Occipital lobe (tissue), 2 donors: Measurements from ENCODE around the gene DIS3L2. TPM values are rescaled to one million over a fixed set of nuclear protein-coding genes. Genes with fewer than 3 reads are reported as not detected.
"Not testable (repeated sequence)": the region's sequence is repeated elsewhere in the genome, so short reads cannot be mapped to it uniquely, and the experiment has no call there.

Experiments
- DNase-seq: peaks from one replicate; lab custom pipeline; 2025; lab: John Stamatoyannopoulos, UW
- total RNA-seq: library from RNA; depleted of rRNA; stranded (reverse); fragments of >200 nt; gene quantifications from one replicate; pipeline ENCODE4 v1.2.3, GENCODE V29; 2014

The DIS3L2 gene
- total RNA-seq, 1 donor from 2014 or later: 37.6 TPM

DNA sequence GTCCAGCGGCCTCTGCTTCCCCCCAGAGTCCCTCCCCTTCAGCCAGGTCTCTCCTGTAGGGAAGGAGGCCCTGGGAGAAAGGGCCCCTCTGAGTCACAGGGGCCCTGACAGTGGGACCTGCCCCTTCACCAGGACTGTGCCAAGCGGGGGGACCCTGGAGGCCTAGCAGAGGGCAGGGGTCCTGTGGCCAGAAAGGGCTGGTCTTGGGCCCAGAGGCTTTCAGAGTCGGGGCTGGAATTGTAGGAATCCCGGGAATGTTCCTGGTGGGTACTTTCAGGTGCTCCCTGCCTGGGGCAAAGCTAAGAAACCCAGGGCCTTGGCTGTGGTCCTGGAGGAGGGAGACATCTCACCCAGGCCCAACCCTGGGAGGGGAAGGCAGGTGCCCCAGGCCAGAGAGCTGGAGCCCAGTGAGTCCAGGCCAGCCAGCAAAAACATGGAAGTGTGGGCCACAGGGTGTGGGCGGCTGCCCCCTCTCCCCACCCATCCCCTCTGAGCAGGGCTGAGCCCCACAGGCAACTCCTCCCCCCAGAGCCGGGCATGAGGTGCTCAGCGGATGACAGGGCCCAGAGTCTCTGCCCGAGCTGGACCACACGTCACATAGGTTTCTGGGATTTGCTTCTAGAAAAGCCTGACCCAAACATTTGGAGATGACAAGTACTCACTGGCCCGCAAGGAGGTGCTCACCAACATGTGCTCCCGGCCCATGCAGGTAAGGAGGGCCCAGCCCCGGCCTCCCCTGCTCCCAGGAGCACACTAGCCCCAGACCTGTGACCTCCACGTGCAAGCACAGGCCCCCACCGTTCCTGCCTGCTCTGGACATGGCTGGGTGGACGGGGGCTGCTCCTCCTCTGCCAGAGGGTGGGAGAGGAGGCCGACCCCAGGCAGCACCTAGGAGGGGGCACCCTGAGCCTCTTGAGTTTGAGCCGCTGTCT, 368.8 kb downstream of the DIS3L2 start:
- DNase-seq: no peak

GRCh38 chr2:232331061-232331460, 369.5 kb downstream of the DIS3L2 start:
- DNase-seq: not testable (repeated sequence)

GRCh38 chr2:232331641-232332040, 370.1 kb downstream of the DIS3L2 start:
- DNase-seq: not testable (repeated sequence)

DNA sequence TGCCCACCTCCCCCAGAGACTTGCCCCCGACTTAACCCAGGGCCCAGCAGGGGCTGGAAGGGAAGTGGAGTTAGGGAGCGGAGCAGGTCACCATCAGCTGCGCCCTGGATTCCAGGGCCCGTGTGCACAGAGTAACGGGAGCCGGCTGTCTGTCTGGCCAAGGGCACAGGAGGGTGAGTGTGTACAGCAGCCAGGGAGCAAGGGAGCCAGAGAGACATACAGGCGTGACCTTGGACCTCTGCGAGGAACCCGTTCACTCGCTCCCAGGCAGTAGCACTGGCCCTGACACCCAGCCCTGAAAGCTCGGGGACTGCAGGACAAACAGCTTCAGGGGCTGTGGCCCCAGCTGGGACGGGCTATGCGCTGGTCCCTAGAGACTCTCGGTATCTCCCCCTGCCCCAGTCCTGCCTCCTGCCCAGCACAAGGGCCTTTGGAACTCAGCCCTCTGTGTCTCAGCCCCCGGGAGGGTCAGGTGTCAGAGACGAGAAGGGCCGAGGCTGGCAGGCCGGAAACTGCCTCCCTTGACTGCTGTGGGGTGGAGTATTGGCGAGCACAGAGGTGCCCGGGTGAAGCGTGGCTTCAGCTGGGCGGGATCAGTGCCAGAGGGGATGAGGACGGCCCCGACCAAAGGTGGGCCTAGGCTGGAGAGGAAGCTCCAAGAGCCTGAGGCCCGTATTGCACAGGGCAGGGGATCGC, 370.9 kb downstream of the DIS3L2 start:
- not testable (repeated sequence) for DNase-seq

DNA sequence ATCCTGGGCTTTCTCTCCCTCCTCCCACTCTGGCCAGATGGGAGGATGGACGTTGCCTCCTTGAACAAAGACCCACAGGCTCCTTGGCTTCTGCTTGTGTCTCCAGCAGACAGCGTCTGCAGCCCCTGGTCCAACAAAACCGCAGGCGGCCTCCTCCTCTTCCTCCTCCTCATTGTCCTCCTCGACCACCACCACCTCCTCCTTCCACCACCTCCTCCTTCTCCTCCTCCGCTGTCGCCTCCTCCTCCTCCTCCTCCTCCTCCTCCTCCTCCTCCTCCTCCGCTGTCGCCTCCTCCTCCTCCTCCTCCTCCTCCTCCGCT, 371.4 kb downstream of the DIS3L2 start:
- DNase-seq: no peak

- no peak for DNase-seq
Observed at GRCh38 chr2:232333361-232334135, 372.0 kb downstream of the DIS3L2 start.

DNA sequence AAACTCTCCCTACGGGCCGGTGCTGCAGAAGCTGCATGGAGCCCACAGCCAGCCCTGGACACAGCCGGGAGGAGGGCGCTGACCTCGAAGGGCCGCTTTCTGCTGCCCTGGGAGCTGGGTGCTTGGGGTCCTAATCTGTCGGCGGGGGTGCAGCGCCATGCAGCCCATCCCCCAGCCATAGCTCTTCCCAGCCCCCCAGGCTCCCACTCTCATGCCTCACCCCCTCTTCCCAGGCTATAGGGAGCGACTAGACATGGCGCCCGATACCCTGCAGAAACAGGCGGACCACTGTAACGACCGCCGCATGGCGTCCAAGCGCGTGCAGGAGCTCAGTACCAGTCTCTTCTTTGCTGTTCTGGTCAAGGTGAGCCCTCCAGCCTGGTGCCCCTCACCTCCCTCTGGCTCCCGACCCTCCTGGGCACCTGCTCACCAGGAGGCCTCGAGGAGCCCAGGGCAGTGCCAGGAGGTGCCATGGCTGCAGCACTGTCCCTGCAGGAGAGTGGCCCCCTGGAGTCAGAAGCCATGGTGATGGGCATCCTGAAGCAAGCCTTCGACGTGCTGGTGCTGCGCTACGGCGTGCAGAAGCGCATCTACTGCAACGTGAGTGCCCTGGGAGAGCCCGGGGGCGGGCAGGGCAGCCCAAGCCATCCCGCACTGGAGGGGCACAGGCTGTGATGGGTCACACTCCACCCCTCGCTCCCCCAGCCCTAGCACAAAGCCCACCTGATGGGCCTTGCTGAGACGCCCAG, 372.8 kb downstream of the DIS3L2 start:
- not testable (repeated sequence) for DNase-seq

- DNase-seq: not testable (repeated sequence)
Observed at GRCh38 chr2:232334885-232335205, 373.3 kb downstream of the DIS3L2 start.

DNA sequence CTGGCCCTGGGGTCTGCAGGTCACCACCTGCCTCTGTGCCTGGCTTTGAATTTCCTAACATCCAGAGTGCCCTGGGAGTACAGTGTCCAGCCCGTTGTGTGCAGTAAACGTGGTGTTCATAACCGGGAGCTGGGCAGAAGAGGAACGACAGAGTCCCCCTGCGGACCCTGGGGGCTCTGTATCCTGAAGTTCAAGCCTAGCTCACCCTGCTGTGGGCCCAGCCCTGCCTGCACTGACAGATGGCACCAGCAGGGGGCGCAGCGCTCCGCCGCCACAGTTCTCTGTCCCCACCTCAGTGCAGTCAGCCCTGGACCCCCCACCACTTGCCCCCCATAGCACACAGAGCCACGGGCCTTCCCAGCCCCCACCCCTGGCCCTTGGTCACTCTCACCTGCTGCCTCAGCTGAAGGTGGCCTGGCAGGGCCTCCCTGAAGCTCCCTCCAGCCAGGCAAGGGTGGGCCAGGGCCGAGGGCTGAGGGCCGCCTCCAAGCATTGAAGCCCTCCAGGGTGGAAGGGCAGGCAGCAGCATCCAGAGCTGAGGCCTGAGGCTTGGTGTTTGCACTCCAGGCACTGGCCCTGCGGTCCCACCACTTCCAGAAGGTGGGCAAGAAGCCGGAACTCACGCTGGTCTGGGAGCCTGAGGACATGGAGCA, 373.8 kb downstream of the DIS3L2 start:
- DNase-seq: not testable (repeated sequence)

DNA sequence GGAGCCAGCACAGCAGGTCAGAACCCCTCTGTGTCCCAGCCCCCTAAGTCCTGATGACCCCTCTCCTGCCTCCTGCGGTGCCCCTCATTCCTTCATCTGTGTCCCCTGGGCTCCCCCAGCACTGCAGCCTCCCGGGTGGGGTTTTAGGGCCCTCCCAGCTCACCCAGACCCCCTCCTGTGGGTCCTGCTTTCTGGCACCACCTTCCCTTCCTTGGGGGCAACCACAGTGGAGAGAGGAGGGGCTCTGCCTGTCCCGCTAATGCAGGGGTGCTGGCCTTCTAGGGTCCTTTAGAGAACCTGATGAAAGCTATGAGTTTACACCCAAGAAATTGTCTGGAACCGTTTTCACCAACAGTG, 374.3 kb downstream of the DIS3L2 start:
- no peak for DNase-seq

GRCh38 chr2:232336241-232336736, 374.8 kb downstream of the DIS3L2 start:
- no peak for DNase-seq

- no peak for DNase-seq
Observed at GRCh38 chr2:232336981-232337720, 375.6 kb downstream of the DIS3L2 start.

DNA sequence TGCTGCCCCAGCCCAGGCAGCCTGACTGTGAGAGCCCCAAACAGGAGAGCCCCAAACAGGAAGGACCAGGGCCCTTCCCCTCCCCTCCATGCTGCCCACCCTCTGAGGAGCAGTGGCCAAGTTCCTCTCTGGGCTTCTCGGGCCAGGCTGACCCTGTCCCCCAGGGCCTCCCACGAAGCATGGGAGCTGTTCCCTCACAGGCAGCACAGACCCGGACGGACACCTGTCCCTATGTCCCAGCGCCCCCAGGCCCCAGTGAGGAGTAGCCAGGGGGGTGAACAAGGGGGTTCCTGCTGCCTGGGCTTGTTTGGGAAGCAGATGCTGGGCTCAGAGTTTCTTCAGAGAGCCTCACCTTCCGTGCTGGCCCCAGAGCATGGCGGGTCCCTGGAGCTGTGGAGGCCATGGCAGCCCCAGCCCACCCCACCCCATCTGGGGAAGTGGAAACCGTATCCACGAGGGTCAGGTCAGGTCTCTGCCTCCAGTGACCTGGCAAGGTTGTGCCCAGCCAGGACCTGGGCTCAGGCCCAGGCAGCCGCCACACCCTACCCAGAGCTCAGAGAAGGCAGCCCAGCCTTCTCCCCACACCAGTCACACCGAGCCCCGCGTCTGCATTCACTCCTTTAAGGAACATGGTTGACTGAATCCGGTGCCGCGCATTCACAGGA, 376.7 kb downstream of the DIS3L2 start:
- DNase-seq: not testable (repeated sequence)

DNA sequence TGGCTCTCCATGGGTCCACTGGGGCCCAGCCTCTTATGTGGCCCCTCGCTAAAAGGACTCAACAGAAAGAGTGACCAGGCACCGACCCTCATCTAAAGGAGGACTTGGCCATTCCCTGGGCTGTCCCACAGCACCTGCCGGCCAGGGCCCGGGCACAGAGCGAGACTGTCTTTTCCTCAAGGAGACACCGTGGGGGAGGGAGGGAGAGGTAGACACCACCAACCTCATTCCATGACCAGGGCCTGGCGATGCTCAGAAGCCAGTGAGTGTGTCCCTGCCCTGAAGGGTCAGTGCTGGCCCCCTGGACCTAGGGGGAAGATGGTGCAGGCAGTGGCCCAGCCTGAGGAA, 377.2 kb downstream of the DIS3L2 start:
- DNase-seq: no peak

DNA sequence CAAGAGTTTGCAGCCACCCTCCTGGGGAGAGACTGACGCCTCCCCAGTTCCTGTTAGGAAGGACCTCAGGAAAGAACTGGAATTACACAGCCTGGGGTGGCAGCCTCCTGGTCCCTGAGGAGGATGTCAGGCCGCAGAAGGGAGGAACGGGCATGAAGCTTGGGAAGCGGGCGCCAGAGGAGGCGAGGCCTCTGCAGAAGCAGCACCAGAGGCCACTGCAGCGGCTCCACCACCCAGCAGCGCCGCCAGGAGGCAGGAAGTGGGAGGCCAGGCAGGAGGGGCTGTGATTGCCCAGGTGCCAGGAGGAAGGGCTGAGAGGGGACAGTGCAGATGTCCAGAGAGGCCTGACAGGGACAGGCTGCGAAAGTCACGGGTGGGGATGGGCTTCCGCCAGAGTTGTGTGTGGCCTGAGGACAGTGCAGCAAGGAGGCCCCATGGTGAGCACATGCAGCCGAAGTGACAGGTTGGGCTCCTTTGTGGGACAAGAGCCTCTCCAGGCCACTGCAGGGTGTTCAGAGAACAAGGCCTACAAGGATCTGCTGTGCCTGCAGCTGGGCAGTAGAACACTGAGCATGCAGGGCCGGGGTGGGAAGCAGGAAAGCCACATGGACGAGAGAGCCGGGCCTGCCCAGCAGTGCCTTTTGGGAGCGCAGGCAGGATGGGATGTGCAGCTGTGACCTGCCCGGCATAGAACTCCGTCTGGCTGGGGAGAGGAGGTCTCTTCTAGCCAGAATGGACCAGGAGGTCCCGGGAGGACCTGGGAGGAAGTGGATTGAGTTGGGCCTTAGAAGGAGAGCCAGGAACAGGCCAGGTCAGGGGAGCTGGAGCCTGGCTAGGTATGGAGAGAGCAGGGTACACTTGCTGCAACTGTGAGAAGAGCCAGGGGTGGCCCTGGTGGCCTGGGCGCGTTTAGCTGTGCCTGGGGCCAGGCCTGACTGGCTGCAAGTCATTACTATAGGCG, 377.9 kb downstream of the DIS3L2 start:
- DNase-seq: no peak

- DNase-seq: no peak
Observed at GRCh38 chr2:232340171-232340935, 378.8 kb downstream of the DIS3L2 start.

GRCh38 chr2:232341061-232341738, 379.7 kb downstream of the DIS3L2 start:
- no peak for DNase-seq
